Panc1 (cell line): ENCODE data around the gene PIAS1.

Source experiments
- CTCF ChIP-seq: fragments of 450-650 bp; IDR thresholded peaks from 2 replicates; pipeline ENCODE4 v1.5.1; 2017; ENCODE audit warnings: mild to moderate bottlenecking
- POLR2AphosphoS5 ChIP-seq: IDR thresholded peaks from 2 replicates; pipeline ENCODE4 v1.6.1; 2012; ENCODE audit warnings: mild to moderate bottlenecking, low read depth, low read length, moderate library complexity
- REST ChIP-seq, 2 experiments: IDR thresholded peaks; 2 replicates each; pipeline ENCODE4 v1.6.1; 2011 to 2012; ENCODE audit warnings: low read depth in 2 of 2, control low read depth in 1 of 2, low read length in 1 of 2, mild to moderate bottlenecking in 1 of 2, moderate library complexity in 1 of 2; ENCODE audit not compliant: insufficient read depth in 1 of 2
- SIN3A ChIP-seq: IDR thresholded peaks from 2 replicates; pipeline ENCODE4 v1.6.1; 2012; ENCODE audit warnings: low read depth, mild to moderate bottlenecking, low read length, moderate library complexity, borderline replicate concordance; ENCODE audit not compliant: insufficient read depth
- TCF7L2 ChIP-seq: IDR thresholded peaks from 2 replicates; pipeline ENCODE4 v1.6.1; 2011; ENCODE audit warnings: mild to moderate bottlenecking, low read depth, low read length, inconsistent platforms

GRCh38 chr15:68097029-68097428 lies 42.9 kb downstream of the PIAS1 start:
- TF ChIP-seq CTCF: no peak
- TF ChIP-seq POLR2AphosphoS5: no peak
- no peak for TF ChIP-seq TCF7L2
- TF ChIP-seq SIN3A: no peak
- TF ChIP-seq REST (IDR thresholded peaks at IDR 0.05; ENCODE audit: insufficient read depth in 1 of 2, low read depth in 2 of 2, low read length in 1 of 2): no peak
